Mononuclear cell (primary cell): ENCODE results near the gene ANP32B. TPM values are rescaled to one million over a fixed set of nuclear protein-coding genes. Genes with fewer than 3 reads are reported as not detected.
"Not testable (repeated sequence)": the region's sequence is repeated elsewhere in the genome, so short reads cannot be mapped to it uniquely, and the experiment has no call there.

ENCODE experiments used
- H3K27me3 ChIP-seq: 2 replicates; pipeline ENCODE4 v1.6.0; 2011; ENCODE audit warnings: low read length, control low read depth; ENCODE audit not compliant: insufficient read depth
- H3K4me1 ChIP-seq: 2 replicates; pipeline ENCODE4 v1.5.1; 2011; ENCODE audit warnings: mild to moderate bottlenecking, low read length, control low read depth; ENCODE audit not compliant: insufficient read depth
- H3K4me3 ChIP-seq: 2 replicates; pipeline ENCODE4 v1.5.1; 2011; ENCODE audit warnings: mild to moderate bottlenecking, low read length, moderate library complexity
- H3K9me3 ChIP-seq: 2 replicates; pipeline ENCODE4 v1.5.1; 2011; ENCODE audit warnings: low read depth, mild to moderate bottlenecking, control low read depth, low read length
- total RNA-seq: library from RNA; depleted of rRNA; stranded (reverse); fragments of >200 nt; gene quantifications from one replicate; pipeline ENCODE4 v1.2.3, GENCODE V29; 2012

Gene ANP32B
- total RNA-seq, 1 donor: 28.1 TPM

GRCh38 chr9:97996676-97997075 lies 13.5 kb downstream of the ANP32B start:
- H3K27me3 ChIP-seq, H3K9me3 ChIP-seq: not testable (repeated sequence)
- H3K4me1 ChIP-seq: peaks cover 22% of the 10 kb centered on the region

DNA sequence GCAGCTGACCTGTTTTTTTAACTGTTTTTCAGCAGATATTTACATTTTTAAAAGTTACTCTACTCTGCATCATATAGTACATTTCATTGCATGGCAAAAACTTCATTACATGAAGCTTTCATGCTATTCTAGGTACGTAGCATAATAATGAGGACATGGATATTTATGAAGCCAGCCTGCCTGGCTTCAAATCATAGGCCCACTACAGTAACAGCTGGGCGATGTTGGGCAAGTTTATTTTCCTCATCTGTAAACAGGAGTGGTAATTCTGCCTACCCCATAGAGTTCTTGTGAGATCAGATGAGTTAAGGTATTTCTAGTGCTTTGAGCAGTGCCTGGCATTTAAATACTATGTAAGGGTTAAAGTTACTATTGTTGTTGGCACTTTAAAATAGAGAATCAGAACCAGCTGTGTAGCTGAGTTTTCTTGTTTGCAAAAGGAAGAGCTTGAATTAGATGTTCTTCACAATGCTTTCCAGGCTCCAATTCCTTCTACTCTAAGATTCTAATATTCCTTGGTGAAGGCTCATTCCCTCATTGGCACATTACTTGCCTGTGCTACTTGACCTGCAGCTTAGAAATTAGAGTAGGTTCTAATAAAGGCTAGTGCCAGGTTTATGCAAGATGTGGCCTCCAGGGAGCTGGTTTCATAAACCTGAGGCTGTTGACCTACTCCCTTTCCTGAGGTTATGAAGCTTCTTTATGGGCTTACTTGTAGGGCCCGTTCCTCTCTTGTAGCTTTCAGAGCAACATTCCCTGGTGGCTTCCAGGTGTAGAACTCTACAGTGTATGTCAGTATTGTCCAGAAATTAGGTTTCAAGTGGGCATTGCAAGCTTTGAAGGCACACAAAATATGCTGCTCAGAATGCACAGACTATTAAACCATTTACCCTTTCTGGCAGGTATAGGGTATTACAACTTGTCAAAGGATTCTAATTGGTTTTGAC lies 14.5 kb downstream of the ANP32B start:
- Histone ChIP-seq H3K27me3 (no peaks in the 10 kb centered on the region), H3K9me3 (no peaks in the 10 kb centered on the region), H3K4me1 (peaks cover 15% of the 10 kb centered on the region), H3K4me3 (no peak overlapping the region)

More at GRCh38 chr9:97996676-97997075, 13.5 kb downstream of the ANP32B start:
- H3K4me3 ChIP-seq: not testable (repeated sequence)

- H3K4me1 ChIP-seq: peaks cover 3% of the 10 kb centered on the region
These were observed 19.7 kb downstream of the ANP32B start for GRCh38 chr9:98002808-98003207.

GRCh38 chr9:98006127-98006796 lies 23.1 kb downstream of the ANP32B start:
- no peak overlapping the region for H3K4me3 ChIP-seq
- H3K9me3 ChIP-seq: no peaks in the 10 kb centered on the region
- peaks cover 15% of the 10 kb centered on the region for H3K4me1 ChIP-seq
- H3K27me3 ChIP-seq: no peaks in the 10 kb centered on the region

More at GRCh38 chr9:98002808-98003207, 19.7 kb downstream of the ANP32B start:
- H3K27me3 ChIP-seq: no peaks in the 10 kb centered on the region
- no peak overlapping the region for H3K4me3 ChIP-seq
- H3K9me3 ChIP-seq: no peaks in the 10 kb centered on the region

GRCh38 chr9:98007251-98007928 lies 24.2 kb downstream of the ANP32B start:
- Histone ChIP-seq H3K4me3 (no peak overlapping the region), H3K4me1 (peaks cover 15% of the 10 kb centered on the region), H3K9me3 (no peaks in the 10 kb centered on the region), H3K27me3 (no peaks in the 10 kb centered on the region)

- Histone ChIP-seq H3K4me3 (no peak overlapping the region), H3K27me3 (no peaks in the 10 kb centered on the region)
These were observed 25.6 kb downstream of the ANP32B start for GRCh38 chr9:98008764-98009163.

DNA sequence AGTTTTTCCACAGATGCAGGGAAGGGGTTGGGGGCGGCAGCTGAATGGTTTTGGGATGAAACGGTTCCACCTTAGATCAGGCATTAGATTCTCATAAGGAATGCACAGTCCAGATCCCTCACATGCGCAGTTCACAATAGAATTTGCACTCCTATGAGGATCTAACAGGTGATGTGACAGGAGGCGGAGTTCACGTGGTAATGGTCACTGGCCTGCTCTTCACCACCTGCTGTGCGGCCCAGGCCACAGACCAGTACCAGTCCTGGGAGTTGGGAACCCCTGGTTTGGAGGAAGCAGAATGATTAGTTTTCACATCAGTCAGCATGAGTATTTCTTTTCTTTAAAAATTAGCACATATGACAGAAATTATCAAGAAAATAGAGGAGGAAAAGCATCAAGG lies 26.3 kb downstream of the ANP32B start:
- no peaks in the 10 kb centered on the region for H3K27me3 ChIP-seq
- H3K4me1 ChIP-seq: peaks cover 12% of the 10 kb centered on the region
- no peak overlapping the region for H3K4me3 ChIP-seq
- no peaks in the 10 kb centered on the region for H3K9me3 ChIP-seq

More at GRCh38 chr9:98008764-98009163, 25.6 kb downstream of the ANP32B start:
- Histone ChIP-seq H3K4me1 (peaks cover 12% of the 10 kb centered on the region), H3K9me3 (no peaks in the 10 kb centered on the region)

- no peak overlapping the region for H3K4me3 ChIP-seq
- H3K9me3 ChIP-seq: no peaks in the 10 kb centered on the region
- H3K27me3 ChIP-seq: no peaks in the 10 kb centered on the region
- H3K4me1 ChIP-seq: peaks cover 12% of the 10 kb centered on the region
These were observed 26.8 kb downstream of the ANP32B start for GRCh38 chr9:98009936-98010335.

GRCh38 chr9:98010445-98010844 lies 27.3 kb downstream of the ANP32B start:
- no peaks in the 10 kb centered on the region for H3K9me3 ChIP-seq
- H3K4me3 ChIP-seq: no peak overlapping the region
- no peaks in the 10 kb centered on the region for H3K27me3 ChIP-seq
- H3K4me1 ChIP-seq: peaks cover 12% of the 10 kb centered on the region

GRCh38 chr9:98011122-98011521 lies 28.0 kb downstream of the ANP32B start:
- H3K4me3 ChIP-seq: no peak overlapping the region
- no peaks in the 10 kb centered on the region for H3K9me3 ChIP-seq
- H3K27me3 ChIP-seq: no peaks in the 10 kb centered on the region
- peaks cover 12% of the 10 kb centered on the region for H3K4me1 ChIP-seq

GRCh38 chr9:98016137-98016680 lies 33.1 kb downstream of the ANP32B start:
- no peaks in the 10 kb centered on the region for H3K27me3 ChIP-seq
- H3K4me1 ChIP-seq: no peaks in the 10 kb centered on the region
- H3K4me3 ChIP-seq: no peak overlapping the region
- no peaks in the 10 kb centered on the region for H3K9me3 ChIP-seq

DNA sequence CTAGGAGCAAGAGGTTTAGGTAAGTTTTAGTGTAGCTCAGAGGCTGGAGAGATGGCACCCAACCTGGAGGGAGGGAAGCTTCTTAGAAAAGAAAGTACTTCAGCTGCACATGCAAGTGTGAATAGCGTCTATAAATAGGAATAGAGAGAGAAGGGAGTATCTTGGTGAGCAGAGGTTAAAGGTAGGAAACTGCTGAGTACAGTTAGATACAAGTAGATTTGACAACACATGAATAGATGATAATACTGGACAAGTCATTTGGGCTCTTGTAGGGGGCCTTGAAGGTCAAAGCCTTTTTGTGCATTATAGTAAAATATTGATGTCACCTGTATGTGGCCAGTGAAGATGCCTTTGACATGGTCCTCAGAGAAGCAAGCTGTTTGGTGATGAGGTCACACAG lies 34.2 kb downstream of the ANP32B start:
- H3K27me3 ChIP-seq: no peaks in the 10 kb centered on the region
- H3K9me3 ChIP-seq: no peaks in the 10 kb centered on the region
- H3K4me3 ChIP-seq: no peak overlapping the region

GRCh38 chr9:98018347-98018746 lies 35.2 kb downstream of the ANP32B start:
- no peaks in the 10 kb centered on the region for H3K4me1 ChIP-seq
- no peak overlapping the region for H3K4me3 ChIP-seq
- no peaks in the 10 kb centered on the region for H3K9me3 ChIP-seq
- no peaks in the 10 kb centered on the region for H3K27me3 ChIP-seq

More for the DNA sequence above, 34.2 kb downstream of the ANP32B start:
- H3K4me1 ChIP-seq: no peaks in the 10 kb centered on the region

GRCh38 chr9:98019098-98019497 lies 36.0 kb downstream of the ANP32B start:
- no peaks in the 10 kb centered on the region for H3K27me3 ChIP-seq
- no peak overlapping the region for H3K4me3 ChIP-seq
- H3K4me1 ChIP-seq: peaks cover 4% of the 10 kb centered on the region
- H3K9me3 ChIP-seq: no peaks in the 10 kb centered on the region

GRCh38 chr9:98019869-98020268 lies 36.7 kb downstream of the ANP32B start:
- H3K27me3 ChIP-seq, H3K9me3 ChIP-seq, H3K4me3 ChIP-seq, H3K4me1 ChIP-seq: not testable (repeated sequence)
